Right atrium auricular region (tissue), 2 donors: ENCODE data around the gene ARHGAP26. TPM values are rescaled to one million over a fixed set of nuclear protein-coding genes. Genes with fewer than 3 reads are reported as not detected.
A peak's percentile ranks its signal among the peaks of the same experiment; 100 is the strongest.

ENCODE experiments used
- DNase-seq: peaks from one replicate; pipeline ENCODE4 v3.0.0-alpha.2; 2019; ENCODE audit warnings: low spot score
- H3K27ac ChIP-seq, 2 donors: fragments of 200-600 bp; sonication (generic); 1 replicate in 1 of 2; 2 replicates in 1 of 2; pipeline ENCODE4 v1.5.1; 2016 to 2019
- H3K27me3 ChIP-seq, 2 donors: fragments of 200-600 bp; sonication (generic); one replicate each; pipeline versions ENCODE4 v1.5.1 to v1.6.0; 2017 to 2019
- H3K36me3 ChIP-seq: fragments of 200-600 bp; sonication (generic); one replicate; pipeline ENCODE4 v1.5.1; 2016
- H3K4me1 ChIP-seq, 2 donors: fragments of 200-600 bp; sonication (generic); one replicate each; pipeline versions ENCODE4 v1.5.1 to v1.6.0; 2017 to 2019
- H3K4me3 ChIP-seq, 2 donors: fragments of 200-600 bp; sonication (generic); 1 replicate in 1 of 2; 2 replicates in 1 of 2; pipeline ENCODE4 v1.5.1; 2017 to 2019; ENCODE audit warnings: mild to moderate bottlenecking in 1 of 2, moderate library complexity in 1 of 2
- H3K9me3 ChIP-seq, 2 donors: fragments of 200-600 bp; sonication (generic); one replicate each; pipeline ENCODE4 v1.5.1; 2019
- CTCF ChIP-seq, 2 donors: fragments of 200-600 bp; sonication (generic); IDR thresholded peaks; one replicate each; pipeline ENCODE4 v1.5.1; 2019; ENCODE audit warnings: antibody characterized with exemption in 2 of 2
- total RNA-seq, 2 donors: library from RNA; depleted of rRNA; stranded (reverse); fragments of >200 nt; gene quantifications; one replicate each; pipeline ENCODE4 v1.1.0, GENCODE V29; 2016

Gene ARHGAP26
- total RNA-seq, 2 donors from 2014 or later = 29.8 to 31.6 TPM

- no peaks in the 10 kb centered on the region for H3K27me3 ChIP-seq
- H3K27ac ChIP-seq = peak overlapping the region in 1 of 2 donors; percentile 1
- peaks cover 0 to 83% of the 10 kb centered on the region in 2 donors for H3K4me1 ChIP-seq
- no peak for TF ChIP-seq CTCF (IDR thresholded peaks at IDR 0.05)
- DNase-seq = no peak
- H3K9me3 ChIP-seq = no peaks in the 10 kb centered on the region
- peaks cover 9% of the 10 kb centered on the region for H3K36me3 ChIP-seq
- H3K4me3 ChIP-seq = no peak overlapping the region
Observed at GRCh38 chr5:143131972-143132371, 361.8 kb downstream of the ARHGAP26 start.

GRCh38 chr5:143132739-143133138, 362.6 kb downstream of the ARHGAP26 start:
- peaks cover 9% of the 10 kb centered on the region for H3K36me3 ChIP-seq
- H3K9me3 ChIP-seq = no peaks in the 10 kb centered on the region
- no peak for DNase-seq
- peak overlapping the region in 1 of 2 donors; percentile 6 for H3K27ac ChIP-seq
- H3K4me3 ChIP-seq = no peak overlapping the region
- peaks cover 0 to 75% of the 10 kb centered on the region in 2 donors for H3K4me1 ChIP-seq
- no peak for TF ChIP-seq CTCF (IDR thresholded peaks at IDR 0.05)
- no peaks in the 10 kb centered on the region for H3K27me3 ChIP-seq

- H3K27me3 ChIP-seq = no peaks in the 10 kb centered on the region
- DNase-seq = no peak
- H3K9me3 ChIP-seq = no peaks in the 10 kb centered on the region
- H3K27ac ChIP-seq = peak overlapping the region in 1 of 2 donors; percentile 74
- no peak overlapping the region for H3K4me3 ChIP-seq
- no peak for TF ChIP-seq CTCF (IDR thresholded peaks at IDR 0.05)
- peaks cover 9% of the 10 kb centered on the region for H3K36me3 ChIP-seq
- H3K4me1 ChIP-seq = peaks cover 0 to 65% of the 10 kb centered on the region in 2 donors
Observed at GRCh38 chr5:143133721-143134120, 363.5 kb downstream of the ARHGAP26 start.

- no peaks in the 10 kb centered on the region for H3K9me3 ChIP-seq
- peaks cover 9% of the 10 kb centered on the region for H3K36me3 ChIP-seq
- H3K27me3 ChIP-seq = no peaks in the 10 kb centered on the region
- H3K4me1 ChIP-seq = peaks cover 0 to 65% of the 10 kb centered on the region in 2 donors
- no peak for DNase-seq
- H3K27ac ChIP-seq = peak overlapping the region in 1 of 2 donors; percentile 74
- no peak overlapping the region for H3K4me3 ChIP-seq
- TF ChIP-seq CTCF (IDR thresholded peaks at IDR 0.05) = no peak
Observed at GRCh38 chr5:143134269-143134668, 364.1 kb downstream of the ARHGAP26 start.

- H3K9me3 ChIP-seq = no peaks in the 10 kb centered on the region
- TF ChIP-seq CTCF (IDR thresholded peaks at IDR 0.05) = no peak
- no peak overlapping the region for H3K4me3 ChIP-seq
- peaks cover 0 to 66% of the 10 kb centered on the region in 2 donors for H3K4me1 ChIP-seq
- peaks cover 9% of the 10 kb centered on the region for H3K36me3 ChIP-seq
- DNase-seq = no peak
- H3K27ac ChIP-seq = peak overlapping the region; percentile 52 to 74
- no peaks in the 10 kb centered on the region for H3K27me3 ChIP-seq
Observed at GRCh38 chr5:143134900-143135299, 364.7 kb downstream of the ARHGAP26 start.
